Measurements from ENCODE around the gene RGS6.

Gene RGS6

GRCh38 chr14:72573725-72574417 lies 641.6 kb downstream of the RGS6 start:
- DNase-seq (ENCODE audit: low read depth in 2 of 2, low spot score in 1 of 2) = no peak

- DNase-seq (ENCODE audit: low read depth in 2 of 2, low spot score in 1 of 2) = no peak
Observed at GRCh38 chr14:72574715-72575114, 642.5 kb downstream of the RGS6 start.

GRCh38 chr14:72576258-72576657 lies 644.0 kb downstream of the RGS6 start:
- DNase-seq (ENCODE audit: low read depth in 2 of 2, low spot score in 1 of 2) = no peak

GRCh38 chr14:72577521-72577920 lies 645.3 kb downstream of the RGS6 start:
- DNase-seq (ENCODE audit: low read depth in 2 of 2, low spot score in 1 of 2) = no peak

GRCh38 chr14:72578514-72578913 lies 646.3 kb downstream of the RGS6 start:
- DNase-seq (ENCODE audit: low read depth in 2 of 2, low spot score in 1 of 2) = no peak

- DNase-seq (ENCODE audit: low read depth in 2 of 2, low spot score in 1 of 2) = no peak
Observed at GRCh38 chr14:72582582-72582981, 650.4 kb downstream of the RGS6 start.

- DNase-seq (ENCODE audit: low read depth in 2 of 2, low spot score in 1 of 2) = no peak
Observed at GRCh38 chr14:72583316-72584272, 651.4 kb downstream of the RGS6 start.

GRCh38 chr14:72588521-72588920 lies 656.3 kb downstream of the RGS6 start:
- no peak for DNase-seq (ENCODE audit: low read depth in 2 of 2, low spot score in 1 of 2)

GRCh38 chr14:72589652-72590051 lies 657.4 kb downstream of the RGS6 start:
- no peak for DNase-seq (ENCODE audit: low read depth in 2 of 2, low spot score in 1 of 2)

GRCh38 chr14:72590577-72590976 lies 658.3 kb downstream of the RGS6 start:
- DNase-seq (ENCODE audit: low read depth in 2 of 2, low spot score in 1 of 2) = no peak

GRCh38 chr14:72591391-72591790 lies 659.2 kb downstream of the RGS6 start:
- no peak for DNase-seq (ENCODE audit: low read depth in 2 of 2, low spot score in 1 of 2)

- no peak for DNase-seq (ENCODE audit: low read depth in 2 of 2, low spot score in 1 of 2)
Observed at GRCh38 chr14:72594099-72594901, 662.1 kb downstream of the RGS6 start.

- DNase-seq (ENCODE audit: low read depth in 2 of 2, low spot score in 1 of 2) = no peak
Observed at GRCh38 chr14:72595152-72595862, 663.1 kb downstream of the RGS6 start.

GRCh38 chr14:72597252-72598233 lies 665.3 kb downstream of the RGS6 start:
- DNase-seq (ENCODE audit: low read depth in 2 of 2, low spot score in 1 of 2) = no peak

- DNase-seq (ENCODE audit: low read depth in 2 of 2, low spot score in 1 of 2) = no peak
Observed at GRCh38 chr14:72598306-72598705, 666.1 kb downstream of the RGS6 start.

GRCh38 chr14:72599579-72600470 lies 667.6 kb downstream of the RGS6 start:
- DNase-seq (ENCODE audit: low read depth in 2 of 2, low spot score in 1 of 2) = no peak

- no peak for DNase-seq (ENCODE audit: low read depth in 2 of 2, low spot score in 1 of 2)
Observed at GRCh38 chr14:72600551-72601330, 668.5 kb downstream of the RGS6 start.

- DNase-seq (ENCODE audit: low read depth in 2 of 2, low spot score in 1 of 2) = no peak
Observed at GRCh38 chr14:72603639-72604038, 671.4 kb downstream of the RGS6 start.
